ENCODE data around the gene SLC25A30.
"Not testable (repeated sequence)": the region's sequence is repeated elsewhere in the genome, so short reads cannot be mapped to it uniquely, and the experiment has no call there.

SLC25A30 gene

GRCh38 chr13:45432737-45433380 lies 14.7 kb upstream of the SLC25A30 start:
- no peak for DNase-seq (ENCODE audit: low spot score)

GRCh38 chr13:45426056-45426841 lies 8.1 kb upstream of the SLC25A30 start:
- not testable (repeated sequence) for DNase-seq (ENCODE audit: low spot score)

GRCh38 chr13:45422731-45423292 lies 4.6 kb upstream of the SLC25A30 start:
- DNase-seq (ENCODE audit: low spot score), result no peak

- DNase-seq (ENCODE audit: low spot score), result no peak
Observed at GRCh38 chr13:45419945-45420344, 1.8 kb upstream of the SLC25A30 start.

GRCh38 chr13:45419389-45419788 lies 1.2 kb upstream of the SLC25A30 start:
- DNase-seq (ENCODE audit: low spot score), result not testable (repeated sequence)

GRCh38 chr13:45416516-45417128 lies 1.6 kb downstream of the SLC25A30 start:
- DNase-seq (ENCODE audit: low spot score), result no peak

GRCh38 chr13:45415112-45415511 lies 3.1 kb downstream of the SLC25A30 start:
- no peak for DNase-seq (ENCODE audit: low spot score)

GRCh38 chr13:45413826-45414307 lies 4.3 kb downstream of the SLC25A30 start:
- no peak for DNase-seq (ENCODE audit: low spot score)

- DNase-seq (ENCODE audit: low spot score), result no peak
Observed at GRCh38 chr13:45412274-45413049, 5.7 kb downstream of the SLC25A30 start.

- no peak for DNase-seq (ENCODE audit: low spot score)
Observed at GRCh38 chr13:45411631-45412030, 6.5 kb downstream of the SLC25A30 start.

GRCh38 chr13:45411221-45411620 lies 7.0 kb downstream of the SLC25A30 start:
- DNase-seq (ENCODE audit: low spot score), result no peak

- no peak for DNase-seq (ENCODE audit: low spot score)
Observed at GRCh38 chr13:45410466-45410865, 7.7 kb downstream of the SLC25A30 start.

GRCh38 chr13:45410001-45410400 lies 8.2 kb downstream of the SLC25A30 start:
- no peak for DNase-seq (ENCODE audit: low spot score)

- DNase-seq (ENCODE audit: low spot score), result no peak
Observed at GRCh38 chr13:45406421-45406820, 11.8 kb downstream of the SLC25A30 start.

GRCh38 chr13:45403081-45403480 lies 15.1 kb downstream of the SLC25A30 start:
- DNase-seq (ENCODE audit: low spot score), result no peak

- DNase-seq (ENCODE audit: low spot score), result no peak
Observed at GRCh38 chr13:45402641-45403040, 15.5 kb downstream of the SLC25A30 start.

GRCh38 chr13:45401314-45401713 lies 16.9 kb downstream of the SLC25A30 start:
- no peak for DNase-seq (ENCODE audit: low spot score)

GRCh38 chr13:45398877-45399276 lies 19.3 kb downstream of the SLC25A30 start:
- DNase-seq (ENCODE audit: low spot score), result no peak

GRCh38 chr13:45396533-45397095 lies 21.6 kb downstream of the SLC25A30 start:
- no peak for DNase-seq (ENCODE audit: low spot score)

- no peak for DNase-seq (ENCODE audit: low spot score)
Observed at GRCh38 chr13:45393941-45394570, 24.1 kb downstream of the SLC25A30 start.

- no peak for DNase-seq (ENCODE audit: low spot score)
Observed at GRCh38 chr13:45392811-45393210, 25.4 kb downstream of the SLC25A30 start.
